ENCODE data around the gene KCTD16.

KCTD16 gene

DNA sequence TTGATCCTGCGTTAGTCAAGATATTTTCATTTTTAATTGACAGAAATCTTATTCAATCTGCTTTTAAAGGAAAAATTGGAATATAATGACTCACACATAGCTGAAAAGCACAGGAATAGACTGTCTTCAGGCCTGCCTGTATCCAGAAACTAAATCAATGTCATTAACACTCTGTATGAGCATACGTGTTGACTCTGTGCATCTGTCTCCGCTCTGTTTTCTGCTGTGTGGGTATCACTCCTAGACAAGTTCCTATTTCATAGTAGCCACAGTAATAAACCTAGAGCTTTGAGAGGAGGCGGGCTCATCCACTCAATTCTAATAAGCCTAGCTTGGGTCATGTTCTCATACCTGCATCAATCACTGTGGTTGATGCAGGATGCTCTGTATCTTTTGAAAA is 267.6 kb downstream of the KCTD16 start:
- no peak overlapping the region for H3K27ac ChIP-seq
- TF ChIP-seq, protein P1, sequence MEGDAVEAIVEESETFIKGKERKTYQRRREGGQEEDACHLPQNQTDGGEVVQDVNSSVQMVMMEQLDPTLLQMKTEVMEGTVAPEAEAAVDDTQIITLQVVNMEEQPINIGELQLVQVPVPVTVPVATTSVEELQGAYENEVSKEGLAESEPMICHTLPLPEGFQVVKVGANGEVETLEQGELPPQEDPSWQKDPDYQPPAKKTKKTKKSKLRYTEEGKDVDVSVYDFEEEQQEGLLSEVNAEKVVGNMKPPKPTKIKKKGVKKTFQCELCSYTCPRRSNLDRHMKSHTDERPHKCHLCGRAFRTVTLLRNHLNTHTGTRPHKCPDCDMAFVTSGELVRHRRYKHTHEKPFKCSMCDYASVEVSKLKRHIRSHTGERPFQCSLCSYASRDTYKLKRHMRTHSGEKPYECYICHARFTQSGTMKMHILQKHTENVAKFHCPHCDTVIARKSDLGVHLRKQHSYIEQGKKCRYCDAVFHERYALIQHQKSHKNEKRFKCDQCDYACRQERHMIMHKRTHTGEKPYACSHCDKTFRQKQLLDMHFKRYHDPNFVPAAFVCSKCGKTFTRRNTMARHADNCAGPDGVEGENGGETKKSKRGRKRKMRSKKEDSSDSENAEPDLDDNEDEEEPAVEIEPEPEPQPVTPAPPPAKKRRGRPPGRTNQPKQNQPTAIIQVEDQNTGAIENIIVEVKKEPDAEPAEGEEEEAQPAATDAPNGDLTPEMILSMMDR (IDR thresholded peaks at IDR 0.05), result no peak
- no peak for TF ChIP-seq ZFX (IDR thresholded peaks at IDR 0.05; ENCODE audit: borderline replicate concordance)

DNA sequence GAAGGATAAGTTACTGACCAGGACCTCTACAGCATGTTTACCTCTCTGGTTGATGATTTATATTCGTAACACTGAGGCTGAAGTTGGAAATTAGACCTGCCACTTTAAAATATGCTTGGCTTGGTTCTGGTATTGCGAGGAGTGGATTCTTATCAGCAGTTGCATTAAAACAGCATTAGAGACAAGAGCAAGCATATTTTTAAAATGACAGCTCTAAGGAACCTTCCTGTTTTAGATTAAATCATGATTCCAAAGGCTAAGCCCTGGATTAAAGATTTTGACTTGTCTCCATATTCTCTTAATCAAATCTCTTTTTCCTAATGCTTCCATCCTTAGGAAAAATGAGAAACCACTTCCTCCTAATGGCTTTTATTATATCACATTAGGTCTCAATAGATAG is 277.8 kb downstream of the KCTD16 start:
- TF ChIP-seq ZFX (IDR thresholded peaks at IDR 0.05; ENCODE audit: borderline replicate concordance), result no peak
- TF ChIP-seq, protein P1 (IDR thresholded peaks at IDR 0.05), result no peak
- H3K27ac ChIP-seq, result no peak overlapping the region

DNA sequence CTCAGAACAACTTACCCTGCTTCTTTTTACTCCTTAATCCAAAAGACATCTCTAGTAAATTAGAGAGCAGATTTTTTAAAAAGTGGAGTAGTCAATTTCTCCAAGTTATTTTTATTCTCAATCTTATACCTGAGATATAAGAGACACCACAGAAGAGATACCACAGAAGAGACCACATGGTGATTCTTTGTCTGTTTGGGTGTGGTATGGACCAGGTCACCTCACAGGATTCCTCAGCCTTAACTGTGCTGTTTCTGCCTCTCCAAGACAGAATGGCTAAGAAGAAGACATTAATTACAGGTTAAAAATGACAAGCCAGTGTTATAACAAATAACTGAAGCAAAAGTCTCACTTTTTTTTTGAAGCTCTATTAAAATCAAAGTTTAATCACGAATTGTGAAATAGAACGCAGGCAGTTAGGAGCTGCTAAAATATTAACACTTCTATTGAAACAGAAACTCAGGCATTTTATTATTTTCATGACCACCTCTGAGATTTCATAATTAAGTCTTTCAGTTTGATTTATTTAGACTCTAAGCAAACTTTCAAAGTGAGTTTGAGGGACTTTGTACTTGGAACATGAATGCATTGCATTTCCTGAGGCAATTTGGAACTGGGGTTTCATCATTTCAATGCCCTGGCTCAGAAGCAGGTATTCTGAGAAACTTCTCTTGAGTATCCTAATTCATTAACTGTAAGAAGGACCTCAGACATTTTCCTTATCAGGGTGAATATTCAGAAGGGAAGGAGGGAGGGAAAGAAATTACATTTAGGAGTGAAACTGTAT is 280.7 kb downstream of the KCTD16 start:
- TF ChIP-seq, protein P1 (IDR thresholded peaks at IDR 0.05), result no peak
- no peak for TF ChIP-seq ZFX (IDR thresholded peaks at IDR 0.05; ENCODE audit: borderline replicate concordance)
- H3K27ac ChIP-seq, result no peak overlapping the region

DNA sequence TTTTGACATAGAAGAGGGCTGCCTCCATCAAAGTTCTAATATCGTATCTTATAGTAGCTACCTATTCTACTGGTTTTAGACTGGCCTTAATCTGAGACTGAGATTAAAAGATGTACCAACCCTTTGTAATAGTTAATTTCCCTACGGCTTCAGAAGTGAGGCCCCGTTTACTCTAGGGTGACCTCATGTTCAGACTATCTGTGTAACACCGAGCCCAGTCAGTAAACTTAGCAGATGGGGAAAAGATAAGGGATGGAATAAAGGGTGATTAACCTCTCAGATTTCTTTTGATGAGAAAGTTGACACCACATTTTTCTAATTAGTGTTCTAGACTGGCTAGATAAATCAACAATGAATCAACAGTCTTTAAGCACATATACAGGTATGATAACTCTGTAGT is 283.1 kb downstream of the KCTD16 start:
- no peak overlapping the region for H3K27ac ChIP-seq
- no peak for TF ChIP-seq ZFX (IDR thresholded peaks at IDR 0.05; ENCODE audit: borderline replicate concordance)
- TF ChIP-seq, protein P1 (IDR thresholded peaks at IDR 0.05), result no peak

DNA sequence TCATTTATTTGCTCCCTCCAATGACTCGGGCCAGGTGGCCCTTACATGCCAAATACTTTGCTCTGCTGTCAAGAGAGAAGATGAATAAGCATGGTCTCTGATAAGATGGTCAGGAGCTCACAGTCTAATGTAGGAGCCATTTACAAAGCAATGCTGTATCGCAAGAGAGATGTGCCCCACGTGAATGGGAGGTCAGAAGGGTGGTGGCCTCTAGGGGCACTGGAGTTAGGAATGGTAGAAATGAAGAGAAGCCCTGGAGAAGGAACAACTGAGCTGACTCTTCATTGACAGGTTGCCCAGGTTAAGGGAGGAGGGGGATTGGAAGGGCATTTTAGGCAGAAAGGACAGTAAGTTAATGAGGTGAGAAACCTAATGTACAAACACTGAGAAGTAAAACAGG is 286.5 kb downstream of the KCTD16 start:
- TF ChIP-seq, protein P1 (IDR thresholded peaks at IDR 0.05), result no peak
- TF ChIP-seq ZFX (IDR thresholded peaks at IDR 0.05; ENCODE audit: borderline replicate concordance), result no peak
- H3K27ac ChIP-seq, result no peak overlapping the region

DNA sequence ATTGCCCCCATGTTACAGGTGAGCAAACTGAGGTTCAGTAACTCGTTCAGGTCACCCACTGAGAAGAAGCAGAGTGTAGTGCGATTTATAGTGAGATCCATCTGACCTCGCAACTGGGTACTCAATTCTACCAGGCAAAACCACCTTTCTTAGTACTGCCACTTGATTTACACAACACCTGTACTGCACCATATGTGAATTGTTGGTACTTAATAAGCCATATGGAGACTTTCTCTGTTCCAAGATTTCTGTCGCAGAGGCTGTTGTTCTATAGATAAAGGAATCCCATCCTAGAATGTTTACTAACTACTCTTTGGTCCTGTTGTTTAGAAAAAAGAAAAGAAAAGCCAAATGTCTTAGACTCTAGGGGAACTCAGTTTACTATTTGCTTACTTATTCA is 287.5 kb downstream of the KCTD16 start:
- TF ChIP-seq, protein P1 (IDR thresholded peaks at IDR 0.05), result no peak
- no peak overlapping the region for H3K27ac ChIP-seq

DNA sequence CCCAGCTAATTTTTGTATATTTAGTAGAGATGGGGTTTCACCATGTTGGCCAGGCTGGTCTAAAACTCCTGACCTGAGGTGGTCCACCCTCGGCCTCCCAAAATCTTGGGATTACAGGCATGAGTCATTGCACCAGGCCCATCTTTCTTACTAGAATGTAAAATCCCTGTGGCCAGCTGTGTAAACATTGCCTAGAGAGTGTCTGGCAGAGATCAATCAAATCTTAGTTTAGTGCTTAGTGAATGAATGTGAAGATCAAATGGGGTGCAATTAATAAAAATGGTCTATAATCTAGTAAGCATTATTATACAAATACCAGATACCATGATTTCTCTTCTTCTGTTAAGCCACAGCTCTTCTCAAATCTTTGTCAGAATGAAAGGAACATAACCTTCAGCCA is 289.9 kb downstream of the KCTD16 start:
- TF ChIP-seq, protein P1 (IDR thresholded peaks at IDR 0.05), result no peak
- H3K27ac ChIP-seq, result no peak overlapping the region
